ENCODE measurements around the gene ZNF282. TPM values are rescaled to one million over a fixed set of nuclear protein-coding genes. Genes with fewer than 3 reads are reported as not detected.

The ZNF282 gene
- total RNA-seq, 1 experiment from 2014 or later, result 38.2 TPM

DNA sequence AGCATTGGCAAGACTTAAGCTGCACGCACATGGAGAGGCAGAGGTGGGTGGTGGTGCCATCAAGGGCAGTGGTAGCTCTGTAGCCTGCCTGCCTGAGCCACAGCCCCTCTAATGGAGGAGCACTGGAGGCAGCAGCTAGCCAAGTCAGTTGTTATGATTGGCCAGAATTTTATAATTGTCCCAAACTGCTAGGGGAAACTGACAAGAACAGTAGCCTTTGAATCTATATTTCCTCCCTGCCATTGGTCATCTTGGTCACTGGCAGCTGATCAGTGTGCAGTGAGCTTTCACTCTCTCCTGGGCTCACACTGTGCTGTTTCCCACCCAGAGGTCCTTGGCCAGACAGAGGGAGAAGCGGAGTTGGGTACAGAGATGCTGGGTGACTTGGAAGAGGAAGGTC lies 57.0 kb downstream of the ZNF282 start:
- no peak for DNase-seq (ENCODE audit: low spot score)
- CTCF ChIA-PET, result interaction anchor here (0.5 kb wide), 1 partner anchor 9 kb away, joined by 4 read pairs; no protein-coding TSS in a partner anchor
- Histone ChIP-seq H3K27ac (ENCODE audit: low read depth, low read length, poor library complexity, severe bottlenecking) (no peak overlapping the region), H3K36me3 (ENCODE audit: insufficient read depth, low read length, poor library complexity, severe bottlenecking) (peaks cover 29% of the 10 kb centered on the region), H3K27me3 (replicated peaks; ENCODE audit: insufficient read depth, low read depth, low read length, poor library complexity) (no peaks in the 10 kb centered on the region), H3K9me3 (ENCODE audit: low read depth, low read length, poor library complexity, severe bottlenecking) (no peaks in the 10 kb centered on the region), H3K4me1 (ENCODE audit: insufficient read depth, low read length, poor library complexity, severe bottlenecking) (no peaks in the 10 kb centered on the region), H3K4me3 (ENCODE audit: low read depth, low read length, poor library complexity, severe bottlenecking) (no peak overlapping the region)
- no TSS peak for BruUV-seq (replicated peaks)
- TF ChIP-seq CTCF (conservative IDR thresholded peaks at IDR 0.05; ENCODE audit: low read depth, low read length) (no peak), EZH2 (IDR thresholded peaks at IDR 0.05; ENCODE audit: borderline replicate concordance, low read depth, low read length, poor library complexity, severe bottlenecking) (no peak)
- POLR2A ChIA-PET (ENCODE audit: low non-redundant PET), result no interaction called here
- intact Hi-C loops (cut with micrococcal nuclease; ENCODE audit: unreplicated experiment), result no loop called here

GRCh38 chr7:149253665-149254064 lies 58.3 kb downstream of the ZNF282 start:
- CTCF ChIA-PET, result no interaction called here
- POLR2A ChIA-PET (ENCODE audit: low non-redundant PET), result no interaction called here
- Histone ChIP-seq H3K27ac (ENCODE audit: low read depth, low read length, poor library complexity, severe bottlenecking) (no peak overlapping the region), H3K36me3 (ENCODE audit: insufficient read depth, low read length, poor library complexity, severe bottlenecking) (peaks cover 29% of the 10 kb centered on the region), H3K9me3 (ENCODE audit: low read depth, low read length, poor library complexity, severe bottlenecking) (no peaks in the 10 kb centered on the region), H3K4me1 (ENCODE audit: insufficient read depth, low read length, poor library complexity, severe bottlenecking) (no peaks in the 10 kb centered on the region), H3K27me3 (replicated peaks; ENCODE audit: insufficient read depth, low read depth, low read length, poor library complexity) (no peaks in the 10 kb centered on the region), H3K4me3 (ENCODE audit: low read depth, low read length, poor library complexity, severe bottlenecking) (no peak overlapping the region)
- no peak for DNase-seq (ENCODE audit: low spot score)
- intact Hi-C loops (cut with micrococcal nuclease; ENCODE audit: unreplicated experiment), result no loop called here
- TF ChIP-seq EZH2 (IDR thresholded peaks at IDR 0.05; ENCODE audit: borderline replicate concordance, low read depth, low read length, poor library complexity, severe bottlenecking) (no peak), CTCF (conservative IDR thresholded peaks at IDR 0.05; ENCODE audit: low read depth, low read length) (no peak)
- no TSS peak for BruUV-seq (replicated peaks)

DNA sequence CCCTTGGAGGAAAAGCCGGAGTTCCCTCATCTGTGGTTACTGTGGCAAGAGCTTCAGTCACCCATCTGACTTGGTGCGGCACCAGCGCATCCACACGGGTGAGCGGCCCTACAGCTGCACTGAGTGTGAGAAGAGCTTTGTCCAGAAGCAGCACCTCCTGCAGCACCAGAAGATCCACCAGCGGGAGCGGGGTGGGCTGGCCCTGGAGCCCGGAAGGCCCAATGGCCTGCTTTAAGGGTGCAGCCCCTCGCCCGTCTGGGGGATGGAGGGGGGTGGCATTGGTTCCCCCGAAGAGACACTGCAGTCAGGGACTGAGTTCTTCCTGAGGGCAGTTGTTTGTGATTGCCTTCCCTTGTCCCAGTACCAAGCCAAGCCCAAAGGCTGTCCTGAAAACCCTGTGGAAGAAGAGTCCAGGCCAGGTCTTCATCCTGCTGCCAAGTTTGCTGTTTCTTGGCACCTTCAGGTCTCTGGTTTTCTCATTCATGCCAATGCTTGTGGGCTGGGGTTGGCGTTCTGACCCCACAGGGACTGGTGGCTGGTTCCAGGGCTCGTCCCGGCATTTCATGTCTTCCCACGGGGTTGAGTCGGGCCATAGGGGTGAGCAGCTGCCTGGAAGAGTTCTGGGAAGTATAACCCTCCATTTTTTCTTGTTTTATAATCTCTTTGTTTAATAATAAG lies 59.0 kb downstream of the ZNF282 start:
- Histone ChIP-seq H3K4me3 (ENCODE audit: low read depth, low read length, poor library complexity, severe bottlenecking) (no peak overlapping the region), H3K9me3 (ENCODE audit: low read depth, low read length, poor library complexity, severe bottlenecking) (no peaks in the 10 kb centered on the region), H3K4me1 (ENCODE audit: insufficient read depth, low read length, poor library complexity, severe bottlenecking) (no peaks in the 10 kb centered on the region), H3K27me3 (replicated peaks; ENCODE audit: insufficient read depth, low read depth, low read length, poor library complexity) (no peaks in the 10 kb centered on the region), H3K27ac (ENCODE audit: low read depth, low read length, poor library complexity, severe bottlenecking) (no peak overlapping the region), H3K36me3 (ENCODE audit: insufficient read depth, low read length, poor library complexity, severe bottlenecking) (peaks cover 29% of the 10 kb centered on the region)
- POLR2A ChIA-PET (ENCODE audit: low non-redundant PET), result no interaction called here
- CTCF ChIA-PET, result no interaction called here
- DNase-seq (ENCODE audit: low spot score), result no peak
- no peak for TF ChIP-seq EZH2 (IDR thresholded peaks at IDR 0.05; ENCODE audit: borderline replicate concordance, low read depth, low read length, poor library complexity, severe bottlenecking)
- no peak for TF ChIP-seq CTCF (conservative IDR thresholded peaks at IDR 0.05; ENCODE audit: low read depth, low read length)
- BruUV-seq (replicated peaks), result no TSS peak
- intact Hi-C loops (cut with micrococcal nuclease; ENCODE audit: unreplicated experiment), result no loop called here

Data from A673 (cell line).